ENCODE results near the gene PPFIA2.

The PPFIA2 gene

GRCh38 chr12:81347404-81347803 lies 411.7 kb downstream of the PPFIA2 start:
- no peak for DNase-seq (ENCODE audit: low read depth)

- DNase-seq (ENCODE audit: low read depth), result no peak
Measured at GRCh38 chr12:81340910-81341309, 418.2 kb downstream of the PPFIA2 start.

- no peak for DNase-seq (ENCODE audit: low read depth)
Measured at GRCh38 chr12:81339071-81339470, 420.1 kb downstream of the PPFIA2 start.

DNA sequence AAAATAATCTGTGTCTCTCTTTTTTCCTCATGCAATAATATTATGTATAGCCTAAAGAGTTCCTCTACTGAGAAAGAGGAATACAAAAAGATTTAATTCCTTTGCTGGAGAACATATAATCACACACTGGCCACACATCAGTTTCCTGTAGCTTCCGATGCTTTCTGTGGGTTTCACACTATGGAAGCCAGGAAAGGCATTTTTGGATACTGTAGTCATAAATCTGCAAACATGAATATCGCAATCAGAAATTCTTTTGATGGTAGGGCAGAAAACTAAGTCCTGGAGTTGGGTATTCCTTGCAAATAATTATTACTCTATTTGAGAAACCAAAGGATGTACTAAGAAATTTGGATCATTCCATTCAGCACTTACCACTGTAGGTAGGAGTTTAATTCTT lies 421.3 kb downstream of the PPFIA2 start:
- no peak for DNase-seq (ENCODE audit: low read depth)

DNA sequence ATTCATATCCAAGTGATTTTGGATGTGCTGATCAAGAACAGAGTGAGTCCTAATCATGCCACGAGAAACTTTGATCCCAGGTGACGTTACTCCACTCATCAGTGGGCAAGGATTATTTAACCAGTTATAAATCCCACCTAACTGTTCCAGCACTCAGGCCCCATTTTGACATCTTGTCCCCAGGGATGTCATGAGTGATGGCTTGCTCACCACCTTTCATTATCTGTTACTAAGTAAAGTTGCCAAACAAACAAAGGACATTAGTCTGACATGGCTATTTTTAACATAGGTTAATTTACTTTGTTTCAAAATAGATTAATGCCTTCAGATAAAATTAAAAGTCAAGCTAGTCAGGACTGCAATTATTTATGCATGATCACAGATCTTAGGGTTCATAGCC lies 425.3 kb downstream of the PPFIA2 start:
- no peak for DNase-seq (ENCODE audit: low read depth)

- no peak for DNase-seq (ENCODE audit: low read depth)
Measured at GRCh38 chr12:81332054-81332453, 427.1 kb downstream of the PPFIA2 start.

- no peak for DNase-seq (ENCODE audit: low read depth)
Measured at GRCh38 chr12:81330480-81330879, 428.7 kb downstream of the PPFIA2 start.

DNA sequence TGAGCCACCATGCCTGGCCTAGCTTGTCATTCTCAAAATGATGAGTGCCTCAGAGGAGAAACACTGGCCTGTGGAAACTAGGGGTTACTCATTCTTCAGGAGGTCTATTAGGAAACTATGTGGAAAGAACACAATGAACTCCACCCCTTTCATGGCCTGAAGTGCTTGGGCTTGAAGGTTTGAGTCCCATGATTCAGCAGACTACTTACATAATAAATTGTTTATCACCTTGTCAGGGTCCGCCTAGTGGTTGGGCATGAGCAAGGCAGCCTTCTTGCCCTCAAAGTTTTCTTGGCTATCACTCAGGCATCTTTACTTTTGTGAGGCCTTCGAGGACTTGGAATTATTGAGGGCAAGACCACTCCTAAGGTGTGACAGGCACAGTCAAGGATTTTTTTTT lies 430.1 kb downstream of the PPFIA2 start:
- peak; percentile 9 for DNase-seq (ENCODE audit: low read depth)

- no peak for DNase-seq (ENCODE audit: low read depth)
Measured at GRCh38 chr12:81327425-81327824, 431.7 kb downstream of the PPFIA2 start.

GRCh38 chr12:81325086-81325485 lies 434.1 kb downstream of the PPFIA2 start:
- no peak for DNase-seq (ENCODE audit: low read depth)

GRCh38 chr12:81314903-81315531 lies 444.1 kb downstream of the PPFIA2 start:
- DNase-seq (ENCODE audit: low read depth), result no peak

- DNase-seq (ENCODE audit: low read depth), result no peak
Measured at GRCh38 chr12:81303935-81304334, 455.2 kb downstream of the PPFIA2 start.

GRCh38 chr12:81300454-81300853 lies 458.7 kb downstream of the PPFIA2 start:
- DNase-seq (ENCODE audit: low read depth), result no peak

- DNase-seq (ENCODE audit: low read depth), result no peak
Measured at GRCh38 chr12:81297601-81298000, 461.5 kb downstream of the PPFIA2 start.

- peak; percentile 44 for DNase-seq (ENCODE audit: low read depth)
Measured at GRCh38 chr12:81296556-81297305, 462.4 kb downstream of the PPFIA2 start.

DNA sequence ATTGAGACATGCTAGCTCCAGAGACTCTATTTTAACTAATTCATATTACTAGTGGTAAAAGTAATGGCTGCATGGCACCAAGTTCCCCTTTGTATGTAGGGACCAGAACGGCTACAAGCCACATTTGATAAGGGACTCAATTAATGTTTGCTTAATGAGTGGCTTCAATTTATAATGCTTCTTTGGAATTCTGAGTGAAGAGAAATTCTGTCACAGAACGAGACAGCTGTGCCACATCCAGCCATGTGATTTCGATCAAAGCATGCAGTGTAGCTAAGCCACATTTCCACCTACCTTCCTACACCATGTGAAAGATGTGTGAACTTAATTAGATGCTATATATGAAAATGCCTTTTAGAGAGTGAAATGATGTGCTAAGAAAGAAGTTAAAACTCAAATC lies 463.9 kb downstream of the PPFIA2 start:
- no peak for DNase-seq (ENCODE audit: low read depth)

DNA sequence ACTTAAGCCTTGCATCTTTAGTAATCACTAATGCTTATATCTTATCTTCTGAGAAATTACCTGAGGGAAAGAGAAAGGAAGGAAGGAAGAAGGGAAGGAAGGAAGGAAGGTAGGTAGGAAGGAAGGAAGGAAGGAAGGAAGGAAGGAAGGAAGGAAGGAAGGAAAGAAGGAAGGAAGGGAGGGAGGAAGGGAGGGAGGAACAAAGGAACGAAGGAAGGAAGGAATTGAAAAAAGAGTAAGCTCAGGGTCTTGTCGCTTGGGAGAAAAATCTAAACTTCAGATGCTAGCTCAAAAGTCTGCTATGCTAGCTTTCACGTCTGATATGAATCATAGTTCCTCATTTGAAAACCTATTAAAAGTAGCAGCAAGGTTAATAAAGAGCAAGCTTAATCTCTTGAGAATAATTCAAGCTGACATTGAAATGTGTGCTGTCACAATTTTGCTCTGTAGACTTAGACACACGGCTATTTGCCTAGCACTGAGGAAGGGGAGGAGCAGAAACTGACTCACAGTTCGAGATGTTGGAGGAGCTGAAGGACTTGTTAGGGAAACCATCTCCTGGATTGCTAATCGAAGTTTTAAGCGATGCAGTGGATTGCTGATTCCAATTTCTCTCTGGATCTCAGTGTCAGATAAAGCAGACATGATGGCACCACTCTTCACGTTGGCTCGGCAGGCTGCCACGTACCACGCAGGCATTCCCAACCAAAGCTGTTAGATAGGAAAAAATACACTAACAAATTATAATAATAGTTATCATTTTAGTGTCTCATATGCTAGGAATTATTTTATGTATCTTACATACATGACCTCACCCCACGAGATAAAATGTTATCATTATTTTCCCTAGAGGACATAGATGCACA lies 464.6 kb downstream of the PPFIA2 start:
- no peak for DNase-seq (ENCODE audit: low read depth)

DNA sequence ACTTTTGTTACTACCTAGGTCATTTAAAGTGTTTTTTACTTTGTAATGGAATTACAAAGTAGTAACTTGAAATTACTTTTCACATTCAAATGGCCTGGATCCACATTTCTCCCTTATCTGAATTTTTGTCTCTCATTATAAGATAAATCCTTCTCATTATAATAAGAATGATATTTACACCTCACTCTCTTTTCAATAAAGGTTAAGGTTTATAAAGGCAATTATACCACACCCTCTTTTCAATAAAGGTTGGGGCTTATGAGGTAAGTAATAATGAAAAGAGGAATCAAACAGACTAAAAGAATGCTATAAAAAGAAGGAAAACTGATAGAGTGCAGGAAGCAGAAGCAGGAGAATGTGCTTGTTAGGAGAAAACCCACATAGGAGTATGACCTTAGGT lies 470.5 kb downstream of the PPFIA2 start:
- DNase-seq (ENCODE audit: low read depth), result no peak

DNA sequence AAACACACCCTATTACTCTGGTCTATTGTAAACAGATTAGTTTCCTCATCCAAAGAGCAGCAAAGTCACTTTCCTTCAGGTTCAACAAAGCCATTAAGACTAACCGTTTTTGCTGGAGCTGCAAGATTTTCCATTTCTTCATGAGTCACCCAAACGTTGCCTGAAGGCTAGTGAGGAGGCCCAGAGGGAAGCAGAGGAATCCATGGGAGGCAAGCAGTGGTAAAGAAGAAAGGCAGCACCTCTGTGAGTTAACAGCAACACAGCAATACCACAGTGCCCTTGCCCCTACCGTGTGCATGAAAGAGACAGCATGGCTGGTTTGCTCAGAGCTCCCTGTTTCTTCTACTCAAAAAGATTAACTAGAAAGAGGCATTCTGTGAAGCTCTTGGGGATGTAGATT lies 475.0 kb downstream of the PPFIA2 start:
- DNase-seq (ENCODE audit: low read depth), result peak; percentile 6

DNA sequence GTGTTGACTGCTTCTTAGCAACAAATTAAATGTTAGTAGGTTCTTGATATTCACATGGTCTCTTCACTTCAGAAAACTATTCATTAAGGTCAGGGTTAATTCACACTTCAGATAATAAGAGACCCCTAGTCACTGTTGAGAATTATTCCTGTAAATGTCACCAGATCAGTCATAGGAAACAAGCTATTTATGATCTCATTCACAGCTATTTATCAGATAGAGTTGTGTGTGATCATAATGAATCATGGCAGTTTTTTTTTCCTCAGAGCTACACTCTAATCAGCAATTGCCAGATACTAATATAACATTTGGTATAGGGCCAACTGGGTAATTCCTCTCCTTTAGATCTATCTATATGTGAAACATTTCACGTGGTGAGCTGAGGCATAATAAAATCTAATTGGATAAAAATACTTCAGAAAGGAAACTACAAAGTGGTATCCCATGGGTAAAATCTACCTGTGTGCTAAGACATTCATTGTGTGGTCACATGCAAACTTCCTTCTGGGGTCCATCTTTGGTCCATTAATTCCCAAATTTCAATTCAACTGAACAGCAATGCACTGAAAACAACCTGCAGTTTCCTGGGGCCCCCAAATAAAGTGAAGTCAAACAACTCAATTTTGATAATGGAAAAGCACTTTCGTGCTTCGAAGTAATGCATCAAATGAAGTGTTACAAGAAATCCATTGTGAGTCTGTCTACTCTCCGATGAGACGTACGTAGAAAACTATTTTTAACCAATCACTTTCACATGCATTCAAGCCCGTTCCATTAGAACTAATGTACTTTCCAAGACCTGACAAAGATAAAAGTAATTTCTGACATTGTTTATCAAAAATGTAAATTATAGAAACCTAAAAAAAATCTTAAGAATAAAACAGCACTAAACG lies 484.3 kb downstream of the PPFIA2 start:
- no peak for DNase-seq (ENCODE audit: low read depth)

DNA sequence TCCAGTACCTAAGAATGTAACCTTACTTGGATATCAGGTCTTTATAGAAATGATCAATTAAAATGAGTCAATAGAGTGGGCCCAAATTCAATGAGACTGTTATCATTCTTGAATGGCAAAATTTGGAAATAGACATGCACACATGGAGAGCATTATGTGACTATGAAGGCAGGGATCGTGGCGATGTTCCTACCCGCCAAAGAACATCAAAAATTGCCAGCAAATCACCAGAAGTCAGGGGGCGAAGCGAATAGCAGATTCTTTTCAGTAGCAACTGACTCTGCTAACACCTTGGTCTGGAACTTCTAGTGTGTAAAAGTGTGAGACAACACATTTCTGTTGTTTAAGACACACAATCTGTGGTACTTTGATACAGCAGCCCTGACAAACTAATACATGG lies 488.8 kb downstream of the PPFIA2 start:
- DNase-seq (ENCODE audit: low read depth), result no peak

- no peak for DNase-seq (ENCODE audit: low read depth)
Measured at GRCh38 chr12:81263072-81263471, 496.1 kb downstream of the PPFIA2 start.
